ENCODE results near the gene SCFD2.

SCFD2 gene

GRCh38 chr4:52911684-52912294 lies 454.1 kb downstream of the SCFD2 start:
- DNase-seq: peak; percentile 55

- no peak for DNase-seq
Observed at GRCh38 chr4:52910115-52910514, 455.7 kb downstream of the SCFD2 start.

GRCh38 chr4:52907510-52907909 lies 458.4 kb downstream of the SCFD2 start:
- DNase-seq: no peak

GRCh38 chr4:52904421-52904820 lies 461.4 kb downstream of the SCFD2 start:
- DNase-seq: no peak

GRCh38 chr4:52903273-52903672 lies 462.6 kb downstream of the SCFD2 start:
- no peak for DNase-seq

- peak; percentile 48 for DNase-seq
Observed at GRCh38 chr4:52894443-52894842, 471.4 kb downstream of the SCFD2 start.

GRCh38 chr4:52892880-52893279 lies 473.0 kb downstream of the SCFD2 start:
- no peak for DNase-seq

GRCh38 chr4:52891743-52892142 lies 474.1 kb downstream of the SCFD2 start:
- DNase-seq: no peak

GRCh38 chr4:52890521-52890791 lies 475.4 kb downstream of the SCFD2 start:
- DNase-seq: no peak

- DNase-seq: no peak
Observed at GRCh38 chr4:52889778-52890520, 475.9 kb downstream of the SCFD2 start.

GRCh38 chr4:52889354-52889753 lies 476.5 kb downstream of the SCFD2 start:
- DNase-seq: no peak

GRCh38 chr4:52884994-52885393 lies 480.9 kb downstream of the SCFD2 start:
- no peak for DNase-seq

- no peak for DNase-seq
Observed at GRCh38 chr4:52883707-52884669, 481.9 kb downstream of the SCFD2 start.

GRCh38 chr4:52883183-52883621 lies 482.7 kb downstream of the SCFD2 start:
- no peak for DNase-seq

GRCh38 chr4:52880994-52881393 lies 484.9 kb downstream of the SCFD2 start:
- no peak for DNase-seq

- DNase-seq: no peak
Observed at GRCh38 chr4:52879471-52879870, 486.4 kb downstream of the SCFD2 start.

GRCh38 chr4:52877694-52878093 lies 488.2 kb downstream of the SCFD2 start:
- DNase-seq: no peak

GRCh38 chr4:52877036-52877435 lies 488.8 kb downstream of the SCFD2 start:
- DNase-seq: no peak

GRCh38 chr4:52876069-52876468 lies 489.8 kb downstream of the SCFD2 start:
- no peak for DNase-seq

- DNase-seq: no peak
Observed at GRCh38 chr4:52874948-52875347, 490.9 kb downstream of the SCFD2 start.

GRCh38 chr4:52873861-52874343 lies 492.0 kb downstream of the SCFD2 start:
- DNase-seq: no peak

GRCh38 chr4:52873191-52873590 lies 492.7 kb downstream of the SCFD2 start:
- DNase-seq: no peak

GRCh38 chr4:52870225-52870624 lies 495.6 kb downstream of the SCFD2 start:
- DNase-seq: no peak

- no peak for DNase-seq
Observed at GRCh38 chr4:52869656-52870055, 496.2 kb downstream of the SCFD2 start.

Data from fibroblast of skin of right quadriceps (primary cell).